GM12873 (cell line): ENCODE data around the gene MARVELD3.

Source experiments
- TF ChIP-seq, protein P1 (sequence below): IDR thresholded peaks from 2 replicates; pipeline ENCODE4 v1.5.1; 2012; ENCODE audit warnings: low read depth, mild to moderate bottlenecking, moderate library complexity, low read length, control low read depth; ENCODE audit not compliant: insufficient read depth; ENCODE audit errors: missing control alignments

Gene MARVELD3, protein sequence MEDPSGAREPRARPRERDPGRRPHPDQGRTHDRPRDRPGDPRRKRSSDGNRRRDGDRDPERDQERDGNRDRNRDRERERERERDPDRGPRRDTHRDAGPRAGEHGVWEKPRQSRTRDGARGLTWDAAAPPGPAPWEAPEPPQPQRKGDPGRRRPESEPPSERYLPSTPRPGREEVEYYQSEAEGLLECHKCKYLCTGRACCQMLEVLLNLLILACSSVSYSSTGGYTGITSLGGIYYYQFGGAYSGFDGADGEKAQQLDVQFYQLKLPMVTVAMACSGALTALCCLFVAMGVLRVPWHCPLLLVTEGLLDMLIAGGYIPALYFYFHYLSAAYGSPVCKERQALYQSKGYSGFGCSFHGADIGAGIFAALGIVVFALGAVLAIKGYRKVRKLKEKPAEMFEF

DNA sequence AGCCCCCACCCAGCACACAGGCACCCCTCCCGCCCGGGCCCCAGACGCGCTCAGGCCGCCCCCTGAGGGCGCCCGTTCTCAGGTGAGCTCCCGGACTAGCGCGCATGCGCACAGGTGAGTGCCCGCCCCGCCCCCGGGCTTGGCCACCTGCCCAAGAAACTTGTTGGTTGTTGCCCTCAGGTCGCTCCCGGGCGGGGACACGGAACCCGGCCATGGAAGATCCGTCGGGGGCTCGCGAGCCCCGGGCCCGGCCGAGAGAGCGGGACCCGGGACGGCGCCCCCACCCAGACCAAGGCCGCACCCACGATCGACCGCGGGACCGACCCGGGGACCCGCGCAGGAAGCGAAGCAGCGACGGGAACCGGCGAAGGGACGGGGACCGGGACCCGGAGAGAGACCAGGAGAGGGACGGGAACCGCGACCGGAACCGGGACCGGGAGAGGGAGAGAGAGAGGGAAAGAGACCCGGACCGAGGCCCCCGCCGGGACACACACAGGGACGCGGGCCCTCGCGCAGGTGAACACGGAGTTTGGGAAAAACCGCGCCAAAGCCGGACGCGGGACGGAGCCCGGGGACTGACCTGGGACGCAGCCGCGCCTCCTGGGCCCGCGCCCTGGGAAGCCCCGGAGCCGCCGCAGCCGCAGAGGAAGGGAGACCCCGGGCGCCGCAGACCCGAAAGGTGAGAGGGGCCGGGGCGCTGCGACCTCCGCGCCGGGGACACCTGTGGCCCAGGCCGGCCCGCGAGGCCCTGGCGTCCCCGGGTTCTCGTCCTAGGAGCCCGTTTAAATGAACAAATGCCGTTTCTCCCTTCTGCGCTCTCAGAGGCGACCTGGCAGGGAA lies at the start of gene MARVELD3:
MARVELD3 (plus strand) TSS at position 167 of the 840 bp plus-strand sequence; CDS start at position 213, 46 bp downstream.
- TF ChIP-seq, protein P1, sequence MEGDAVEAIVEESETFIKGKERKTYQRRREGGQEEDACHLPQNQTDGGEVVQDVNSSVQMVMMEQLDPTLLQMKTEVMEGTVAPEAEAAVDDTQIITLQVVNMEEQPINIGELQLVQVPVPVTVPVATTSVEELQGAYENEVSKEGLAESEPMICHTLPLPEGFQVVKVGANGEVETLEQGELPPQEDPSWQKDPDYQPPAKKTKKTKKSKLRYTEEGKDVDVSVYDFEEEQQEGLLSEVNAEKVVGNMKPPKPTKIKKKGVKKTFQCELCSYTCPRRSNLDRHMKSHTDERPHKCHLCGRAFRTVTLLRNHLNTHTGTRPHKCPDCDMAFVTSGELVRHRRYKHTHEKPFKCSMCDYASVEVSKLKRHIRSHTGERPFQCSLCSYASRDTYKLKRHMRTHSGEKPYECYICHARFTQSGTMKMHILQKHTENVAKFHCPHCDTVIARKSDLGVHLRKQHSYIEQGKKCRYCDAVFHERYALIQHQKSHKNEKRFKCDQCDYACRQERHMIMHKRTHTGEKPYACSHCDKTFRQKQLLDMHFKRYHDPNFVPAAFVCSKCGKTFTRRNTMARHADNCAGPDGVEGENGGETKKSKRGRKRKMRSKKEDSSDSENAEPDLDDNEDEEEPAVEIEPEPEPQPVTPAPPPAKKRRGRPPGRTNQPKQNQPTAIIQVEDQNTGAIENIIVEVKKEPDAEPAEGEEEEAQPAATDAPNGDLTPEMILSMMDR = no peak

DNA sequence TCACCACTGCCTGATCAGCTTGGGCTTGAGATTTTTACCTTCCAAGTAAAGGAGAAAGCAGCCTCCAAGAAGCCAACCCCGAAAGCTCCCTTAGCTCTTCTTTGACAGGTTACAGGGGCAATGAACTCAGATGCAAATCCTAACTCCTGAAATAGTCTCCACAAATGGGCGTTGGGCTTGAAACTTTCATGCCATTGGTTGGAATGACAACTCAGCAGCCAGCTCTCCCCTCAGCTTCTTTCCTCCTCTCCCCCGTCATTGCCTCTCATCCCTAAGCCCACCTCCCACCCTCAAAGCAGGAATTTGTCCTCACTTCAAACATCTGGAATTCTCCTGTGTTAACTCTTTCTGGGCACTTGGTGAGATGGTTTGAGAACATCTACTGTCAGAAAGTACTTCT lies 49.0 kb upstream of the MARVELD3 start, which contains the start of gene TAT:
TAT (minus strand) TSS at position 122 of the 400 bp plus-strand sequence. CDS start 677 bp downstream, outside the sequence.
- TF ChIP-seq, protein P1 = no peak

DNA sequence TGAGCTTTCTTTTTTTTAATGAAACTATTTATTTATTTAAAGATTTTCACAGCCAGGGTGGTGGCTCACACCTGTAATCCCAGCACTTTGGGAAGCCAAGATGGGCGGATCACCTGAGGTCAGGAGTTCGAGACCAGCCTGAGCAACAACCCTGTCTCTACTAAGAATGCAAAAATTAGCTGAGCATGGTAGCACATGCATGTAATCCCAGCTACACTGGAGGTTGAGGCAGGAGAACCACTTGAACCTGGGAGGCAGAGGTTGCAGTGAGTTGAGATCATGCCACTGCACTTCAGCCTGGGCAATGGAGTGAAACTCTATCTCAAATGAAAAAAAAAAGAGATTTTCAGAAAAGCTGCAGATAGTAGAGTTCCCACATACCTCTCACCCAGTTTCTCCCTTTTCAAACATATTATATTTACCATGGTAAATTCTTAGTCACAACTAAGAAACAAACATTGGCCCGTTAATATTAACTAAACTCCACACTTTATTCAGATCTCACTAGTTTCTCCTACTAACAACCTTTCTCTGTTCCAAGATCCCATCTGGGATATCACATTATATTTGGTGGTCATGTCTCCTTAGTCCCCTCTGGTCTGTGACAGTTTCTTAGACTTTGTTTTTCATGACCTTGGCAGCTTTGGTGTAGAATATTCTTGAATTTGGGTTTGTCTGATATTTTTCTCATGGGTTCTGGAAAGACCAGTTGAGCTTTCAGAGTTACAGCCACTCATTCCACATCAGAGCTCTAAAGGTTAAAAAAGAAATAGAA lies 41.3 kb upstream of the MARVELD3 start:
- TF ChIP-seq, protein P1 = no peak

DNA sequence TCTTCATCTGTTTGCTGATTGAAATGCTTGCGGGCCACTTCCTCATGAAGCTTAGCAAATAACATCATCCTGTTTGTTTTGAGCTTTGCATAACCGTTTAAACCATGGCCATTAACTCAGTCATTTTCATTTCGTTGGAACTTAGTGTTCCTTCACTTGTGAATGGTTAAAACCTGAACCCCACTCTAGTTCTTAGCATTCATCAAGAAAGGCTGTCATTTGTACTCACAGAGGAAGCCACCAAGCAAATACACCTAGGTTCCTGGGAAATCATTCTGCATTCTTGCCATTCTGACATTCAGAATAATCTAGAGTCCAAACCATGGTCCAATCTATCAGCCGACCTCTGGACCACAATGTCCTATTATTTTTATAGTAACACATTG lies 40.7 kb upstream of the MARVELD3 start:
- TF ChIP-seq, protein P1 = no peak

DNA sequence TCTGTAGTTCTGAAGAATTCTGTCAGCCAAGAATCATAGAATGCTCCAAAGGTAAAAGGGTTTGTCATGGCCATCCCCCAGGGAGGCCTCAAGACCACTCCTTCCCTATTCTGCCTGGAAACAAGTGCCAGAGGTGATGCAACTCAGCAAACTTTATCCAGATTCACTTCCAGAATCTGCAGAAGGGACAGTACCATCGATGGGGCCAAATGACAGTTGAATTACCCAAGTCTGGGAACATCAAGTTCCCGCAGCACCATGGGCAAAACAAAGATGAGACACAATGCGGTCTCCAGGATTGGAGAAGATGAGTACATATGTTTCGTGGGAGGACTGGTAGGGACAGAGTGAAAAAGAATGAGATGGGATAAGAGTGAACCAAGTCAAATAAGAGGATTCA lies 35.4 kb upstream of the MARVELD3 start:
- TF ChIP-seq, protein P1 = no peak

DNA sequence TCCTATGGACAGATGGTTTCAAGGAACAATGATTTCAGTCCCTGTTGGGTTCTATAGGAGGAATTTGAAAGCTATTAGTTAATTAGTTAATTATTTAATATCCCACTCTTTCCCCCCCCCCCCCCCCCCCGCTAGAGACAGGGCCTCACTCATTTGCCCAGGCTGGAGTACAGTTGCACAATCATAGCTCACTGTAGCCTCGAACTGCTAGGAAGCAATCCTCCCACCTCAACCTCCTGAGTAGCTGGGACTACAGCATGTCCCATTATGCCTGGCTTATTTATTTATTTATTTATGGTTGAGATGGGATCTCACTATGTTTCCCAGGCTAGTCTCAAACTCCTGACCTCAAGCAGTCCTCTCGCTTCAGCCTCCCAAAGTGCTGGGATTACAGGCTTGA lies 34.1 kb upstream of the MARVELD3 start:
- TF ChIP-seq, protein P1 = no peak
